Stomach (tissue), 4 donors: ENCODE results near the gene STYXL1.

Source experiments
- CTCF ChIP-seq, 7 experiments: fragments of 450-650 bp in 4 of 7; fragments of 200-600 bp in 3 of 7; sonication (generic) in 3 of 7; IDR thresholded peaks; one replicate each; pipeline ENCODE4 v1.5.1; 2016 to 2019; ENCODE audit warnings: antibody characterized with exemption in 7 of 7, control low read depth in 2 of 7, mild to moderate bottlenecking in 1 of 7
- EP300 ChIP-seq: sonication (generic); formaldehyde crosslinking; IDR thresholded peaks from one replicate; pipeline ENCODE4 v1.6.1; 2017; ENCODE audit warnings: antibody characterized with exemption

- no peak for TF ChIP-seq CTCF (IDR thresholded peaks at IDR 0.05)
- TF ChIP-seq EP300, result no peak
These were observed 78.6 kb downstream of the STYXL1 start for GRCh38 chr7:75969182-75969581.
